SK-N-SH (cell line): ENCODE data around the gene TUBA3E. TPM values are rescaled to one million over a fixed set of nuclear protein-coding genes. Genes with fewer than 3 reads are reported as not detected.
A peak's percentile ranks its signal among the peaks of the same experiment; 100 is the strongest.
"Not testable (repeated sequence)": the region's sequence is repeated elsewhere in the genome, so short reads cannot be mapped to it uniquely, and the experiment has no call there.

Experiments
- CTCF ChIA-PET: fragments of 300-600, 350-600 bp; formaldehyde crosslinking; extraction: SDS; loops from one replicate; lab custom pipeline; 2021; lab: Yijun Ruan, JAX
- POLR2A ChIA-PET: fragments of 350-600 bp; sonication (Branson Sonifier 250); formaldehyde crosslinking; extraction: SDS; loops from one replicate; lab custom pipeline; 2020; ENCODE audit warnings: antibody characterized with exemption, inconsistent platforms; lab: Yijun Ruan, JAX
- DNase-seq: peaks from one replicate; pipeline ENCODE4 v3.0.0; 2012
- H2AFZ ChIP-seq: fragments of 200-600 bp; sonication (generic); 2 replicates; pipeline ENCODE4 v1.8.1; 2016; ENCODE audit warnings: antibody characterized with exemption, mild to moderate bottlenecking, low read depth
- H3F3A ChIP-seq: fragments of 200-600 bp; sonication (generic); replicated peaks from 2 replicates; pipeline ENCODE3; 2016; ENCODE audit warnings: antibody characterized with exemption, mild to moderate bottlenecking; ENCODE audit not compliant: insufficient read depth
- H3K27ac ChIP-seq, 2 experiments: fragments of 200-500 bp in 1 of 2; fragments of 200-600 bp in 1 of 2; sonication (Bioruptor generic) in 1 of 2; sonication (generic), shearing (Covaris generic) in 1 of 2; 2 replicates each; pipeline versions ENCODE4 v1.5.1 to v1.6.1; 2014 to 2016; ENCODE audit warnings: low read depth in 2 of 2, inconsistent platforms in 1 of 2, low read length in 1 of 2, mild to moderate bottlenecking in 1 of 2, mixed read lengths in 1 of 2
- H3K27me3 ChIP-seq: fragments of 200-600 bp; sonication (generic), shearing (Covaris generic); 2 replicates; pipeline ENCODE4 v1.6.1; 2016; ENCODE audit warnings: mixed run types; ENCODE audit not compliant: insufficient read depth
- H3K36me3 ChIP-seq, 2 experiments: fragments of 200-500 bp in 1 of 2; fragments of 200-600 bp in 1 of 2; sonication (Bioruptor generic) in 1 of 2; sonication (generic) in 1 of 2; replicated peaks in 1 of 2; 2 replicates each; pipeline versions ENCODE3 to v1.5.1; 2014 to 2016; ENCODE audit warnings: low read length in 1 of 2, mild to moderate bottlenecking in 1 of 2; ENCODE audit not compliant: insufficient read depth in 2 of 2, control insufficient read depth in 1 of 2
- H3K4me1 ChIP-seq, 2 experiments: fragments of 200-500 bp in 1 of 2; fragments of 200-600 bp in 1 of 2; sonication (Bioruptor generic) in 1 of 2; sonication (generic), shearing (Covaris generic) in 1 of 2; 2 replicates each; pipeline versions ENCODE4 v1.5.1 to v1.6.1; 2014 to 2016; ENCODE audit warnings: low read depth in 1 of 2, low read length in 1 of 2, mixed run types in 1 of 2; ENCODE audit not compliant: insufficient read depth in 2 of 2, control insufficient read depth in 1 of 2
- H3K4me2 ChIP-seq: fragments of 200-600 bp; sonication (generic), shearing (Covaris generic); 2 replicates; pipeline ENCODE4 v1.6.1; 2017; ENCODE audit warnings: mixed run types
- H3K4me3 ChIP-seq, 2 experiments: fragments of 200-500 bp in 1 of 2; fragments of 200-600 bp in 1 of 2; sonication (Bioruptor generic) in 1 of 2; sonication (generic), shearing (Covaris generic) in 1 of 2; 2 replicates each; pipeline versions ENCODE4 v1.5.1 to v1.8.1; 2014 to 2016; ENCODE audit warnings: low read depth in 2 of 2, inconsistent platforms in 1 of 2, low read length in 1 of 2, mild to moderate bottlenecking in 1 of 2, mixed read lengths in 1 of 2, moderate library complexity in 1 of 2
- H3K79me2 ChIP-seq: fragments of 200-600 bp; sonication (generic); 2 replicates; pipeline ENCODE4 v1.8.1; 2017; ENCODE audit warnings: mild to moderate bottlenecking; ENCODE audit not compliant: insufficient read depth
- H3K9ac ChIP-seq: fragments of 200-600 bp; sonication (generic); 2 replicates; pipeline ENCODE4 v1.6.1; 2017; ENCODE audit warnings: mixed run types
- H3K9me2 ChIP-seq: fragments of 200-600 bp; sonication (generic); 2 replicates; pipeline ENCODE4 v1.6.1; 2017; ENCODE audit warnings: mixed run types
- H3K9me3 ChIP-seq: fragments of 200-600 bp; sonication (generic); 2 replicates; pipeline ENCODE4 v1.6.1; 2017; ENCODE audit warnings: mixed run types, mild to moderate bottlenecking, moderate library complexity
- H4K20me1 ChIP-seq: fragments of 200-600 bp; sonication (generic); 2 replicates; pipeline ENCODE4 v1.6.1; 2017; ENCODE audit warnings: mild to moderate bottlenecking, mixed run types; ENCODE audit not compliant: insufficient read depth
- CTCF ChIP-seq: fragments of 200-600 bp; sonication (generic); IDR thresholded peaks from 2 replicates; pipeline ENCODE4 v1.6.1; 2017; ENCODE audit warnings: antibody characterized with exemption, mild to moderate bottlenecking, moderate library complexity
- FOXJ3 ChIP-seq: sonication (generic); formaldehyde crosslinking; IDR thresholded peaks from 2 replicates; pipeline ENCODE4 v1.5.1; 2020; ENCODE audit warnings: mild to moderate bottlenecking, missing genetic modification reagents
- MAX ChIP-seq: IDR thresholded peaks from 2 replicates; pipeline ENCODE4 v1.4.0; 2012; ENCODE audit warnings: low read depth
- PBX3 ChIP-seq: IDR thresholded peaks from 2 replicates; pipeline ENCODE4; 2012
- POLR2AphosphoS5 ChIP-seq: IDR thresholded peaks from 2 replicates; pipeline ENCODE4 v1.6.1; 2012; ENCODE audit warnings: low read depth, low read length
- RAD21 ChIP-seq: IDR thresholded peaks from 2 replicates; pipeline ENCODE4 v1.6.1; 2012; ENCODE audit warnings: mild to moderate bottlenecking, low read length
- SMC3 ChIP-seq: IDR thresholded peaks from 2 replicates; pipeline ENCODE4 v1.6.1; 2012; ENCODE audit warnings: low read depth, low read length, improper control_type of control experiment
- TAF1 ChIP-seq: IDR thresholded peaks from 2 replicates; pipeline ENCODE4 v1.6.1; 2012; ENCODE audit warnings: low read depth, mild to moderate bottlenecking, low read length, moderate library complexity, borderline replicate concordance
- YY1 ChIP-seq: IDR thresholded peaks from 2 replicates; pipeline ENCODE4 v1.4.0; 2012; ENCODE audit warnings: low read depth, mild to moderate bottlenecking
- WGBS: methylation state at CpG from one replicate; pipeline ENCODE4 v1.1.6; 2017; ENCODE audit warnings: low lambda C conversion rate; 5-methylcytosine and 5-hydroxymethylcytosine counted together
- polyA plus RNA-seq, 3 experiments: library from polyadenylated mRNA; depleted of rRNA; stranded (reverse); fragments of >200 nt; gene quantifications; 2 replicates each; pipeline ENCODE4 v1.2.3, GENCODE V29; 2012

Gene TUBA3E
- polyA plus RNA-seq, 1 of the 3 experiments (the other 2 are of a cell fraction): not detected

- WGBS: 26% methylated on average over 10 of the region's 23 CpGs
- H3K9ac ChIP-seq: peak overlapping the region; percentile 85
- DNase-seq, H3K9me3 ChIP-seq, H3K9me2 ChIP-seq, H3F3A ChIP-seq, H2AFZ ChIP-seq, H3K36me3 ChIP-seq, H4K20me1 ChIP-seq, H3K27me3 ChIP-seq: not testable (repeated sequence)
- H3K4me3 ChIP-seq: peak overlapping the region; percentile 92 to 95
- CTCF ChIA-PET: interaction anchor here (0.9 to 11.1 kb wide), 10 partner anchors 38 to 247 kb away, joined by 3 to 113 read pairs (median 4); partner anchors contain the start of genes CCDC74B and IMP4
- H3K4me1 ChIP-seq: peaks cover 0 to 28% of the 10 kb centered on the region in 2 experiments; a peak in 2 of 4 replicates
- peaks cover 59% of the 10 kb centered on the region for H3K79me2 ChIP-seq
- H3K4me2 ChIP-seq: peak overlapping the region; percentile 88
- peak overlapping the region in 1 of 2 experiments; percentile 92; a peak in 2 of 4 replicates for H3K27ac ChIP-seq
- POLR2A ChIA-PET: interaction anchor here (0.8 to 2.4 kb wide), 4 partner anchors 150 to 254 kb away, joined by 3 to 14 read pairs (median 3); partner anchors contain the start of gene IMP4
Measured at GRCh38 chr2:130182826-130183511, 15.3 kb downstream of the TUBA3E start.

GRCh38 chr2:130181880-130182682 is 16.2 kb downstream of the TUBA3E start, which contains the start of gene MZT2B:
Gene MZT2B, plus strand, starts transcription at chr2:130182262. Its CDS starts 21 bp downstream, at chr2:130182283.
- Histone ChIP-seq H3K4me3 (peak within 1 kb of the TSS; percentile 92 to 95), H3K4me1 (peaks cover 0 to 25% of the 10 kb centered on the region in 2 experiments; a peak in 2 of 4 replicates), H3K4me2 (peak within 1 kb of the TSS; percentile 88), H3K27ac (peak within 1 kb of the TSS; percentile 52 to 92), H3K9ac (peak within 1 kb of the TSS; percentile 85), H3K79me2 (peaks cover 68% of the 10 kb centered on the region)
- H3K9me2 ChIP-seq, H3K9me3 ChIP-seq, H3K36me3 ChIP-seq, H2AFZ ChIP-seq, H3K27me3 ChIP-seq, H4K20me1 ChIP-seq, H3F3A ChIP-seq: not testable (repeated sequence)
- CTCF ChIA-PET: interaction anchor here (0.8 to 11.1 kb wide), 14 partner anchors 37 to 259 kb away, joined by 3 to 113 read pairs (median 4); partner anchors contain the start of genes CCDC74B and IMP4
- peak; percentile 93 for DNase-seq
- TF ChIP-seq CTCF: peak; percentile 59
- TF ChIP-seq POLR2AphosphoS5: peak; percentile 65; the same call in 1 of the 2 replicates
- TF ChIP-seq SMC3: peak; percentile 62
- peak; percentile 54 for TF ChIP-seq MAX
- TF ChIP-seq TAF1: peak; percentile 35; the same call in 1 of the 2 replicates
- TF ChIP-seq FOXJ3 (CRISPR knock-in tag): 0 out of 2 replicates have a peak, but pooled peaks have one; percentile 29
- 0 out of 2 replicates have a peak, but pooled peaks have one; percentile 61 for TF ChIP-seq YY1
- peak; percentile 49 for TF ChIP-seq RAD21
- 0 out of 2 replicates have a peak, but pooled peaks have one; percentile 11 for TF ChIP-seq PBX3
- POLR2A ChIA-PET: interaction anchor here (0.8 to 2.4 kb wide), 6 partner anchors 25 to 252 kb away, joined by 3 to 14 read pairs (median 4); partner anchors contain the start of gene IMP4
- 0% methylated on average over 7 of the region's 86 CpGs for WGBS
